NCI-H2196 (cell line): ENCODE results near the gene ACTN4.
A peak's percentile ranks its signal among the peaks of the same experiment; 100 is the strongest.

ENCODE experiments used
- DNase-seq: peaks from one replicate; lab custom pipeline; 2025; ENCODE audit not compliant: unreplicated experiment; lab: John Stamatoyannopoulos, UW

Gene ACTN4

GRCh38 chr19:38660724-38661123, 13.3 kb downstream of the ACTN4 start:
- DNase-seq: no peak

GRCh38 chr19:38661136-38661535, 13.7 kb downstream of the ACTN4 start:
- DNase-seq: no peak

- peak; percentile 24 for DNase-seq
Measured at GRCh38 chr19:38661996-38662395, 14.5 kb downstream of the ACTN4 start.

GRCh38 chr19:38662537-38663155, 15.2 kb downstream of the ACTN4 start:
- DNase-seq: no peak

GRCh38 chr19:38663156-38663651, 15.8 kb downstream of the ACTN4 start:
- no peak for DNase-seq

GRCh38 chr19:38663957-38664502, 16.6 kb downstream of the ACTN4 start:
- DNase-seq: no peak

GRCh38 chr19:38664503-38665211, 17.2 kb downstream of the ACTN4 start:
- DNase-seq: no peak

- DNase-seq: no peak
Measured at GRCh38 chr19:38665219-38665931, 17.9 kb downstream of the ACTN4 start.

- DNase-seq: no peak
Measured at GRCh38 chr19:38665950-38666662, 18.7 kb downstream of the ACTN4 start.

- DNase-seq: peak; percentile 19
Measured at GRCh38 chr19:38666663-38667511, 19.4 kb downstream of the ACTN4 start.

GRCh38 chr19:38667661-38668171, 20.3 kb downstream of the ACTN4 start:
- DNase-seq: no peak

GRCh38 chr19:38669552-38669951, 22.1 kb downstream of the ACTN4 start:
- DNase-seq: no peak

- DNase-seq: no peak
Measured at GRCh38 chr19:38670921-38671398, 23.5 kb downstream of the ACTN4 start.

- no peak for DNase-seq
Measured at GRCh38 chr19:38671654-38672053, 24.2 kb downstream of the ACTN4 start.

GRCh38 chr19:38673030-38673429, 25.6 kb downstream of the ACTN4 start:
- no peak for DNase-seq

- no peak for DNase-seq
Measured at GRCh38 chr19:38674388-38675171, 27.1 kb downstream of the ACTN4 start.

GRCh38 chr19:38675611-38676010, 28.2 kb downstream of the ACTN4 start:
- no peak for DNase-seq

- DNase-seq: no peak
Measured at GRCh38 chr19:38676023-38676877, 28.8 kb downstream of the ACTN4 start.
